ENCODE measurements around the gene KIAA0513.

DNA sequence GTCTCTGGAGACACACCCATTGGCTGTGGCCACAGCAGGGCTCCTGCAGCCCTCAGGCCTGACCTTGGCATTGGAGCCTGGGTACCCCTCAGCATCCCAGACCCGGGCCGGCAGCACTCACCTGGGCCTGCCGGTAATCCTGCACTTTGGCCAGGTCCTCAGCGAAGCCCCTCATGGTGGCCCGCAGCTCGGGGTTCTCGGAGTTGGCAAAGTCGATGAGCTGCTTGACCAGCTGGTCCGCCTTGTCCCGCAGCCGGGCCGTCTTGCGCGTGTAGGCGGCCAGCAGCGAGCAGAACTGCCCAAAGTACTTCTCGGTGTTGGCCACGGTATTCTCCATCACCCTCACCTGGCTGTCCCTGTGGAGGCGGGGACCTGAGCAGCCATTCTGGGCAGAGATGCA is 82.5 kb downstream of the KIAA0513 start:
- no peak for TF ChIP-seq SRF (IDR thresholded peaks at IDR 0.05; ENCODE audit: low read depth in 2 of 2, low read length in 2 of 2)
- TF ChIP-seq TARDBP (IDR thresholded peaks at IDR 0.05; ENCODE audit: borderline replicate concordance): no peak
- no peak for TF ChIP-seq HDAC2 (IDR thresholded peaks at IDR 0.05)
- no peak for TF ChIP-seq FOXK2 (IDR thresholded peaks at IDR 0.05)
- no peak for TF ChIP-seq POLR2AphosphoS5 (IDR thresholded peaks at IDR 0.05; ENCODE audit: low read length)
- TF ChIP-seq BRCA1 (IDR thresholded peaks at IDR 0.05; ENCODE audit: low read depth, low read length): no peak
- TF ChIP-seq, protein P1, sequence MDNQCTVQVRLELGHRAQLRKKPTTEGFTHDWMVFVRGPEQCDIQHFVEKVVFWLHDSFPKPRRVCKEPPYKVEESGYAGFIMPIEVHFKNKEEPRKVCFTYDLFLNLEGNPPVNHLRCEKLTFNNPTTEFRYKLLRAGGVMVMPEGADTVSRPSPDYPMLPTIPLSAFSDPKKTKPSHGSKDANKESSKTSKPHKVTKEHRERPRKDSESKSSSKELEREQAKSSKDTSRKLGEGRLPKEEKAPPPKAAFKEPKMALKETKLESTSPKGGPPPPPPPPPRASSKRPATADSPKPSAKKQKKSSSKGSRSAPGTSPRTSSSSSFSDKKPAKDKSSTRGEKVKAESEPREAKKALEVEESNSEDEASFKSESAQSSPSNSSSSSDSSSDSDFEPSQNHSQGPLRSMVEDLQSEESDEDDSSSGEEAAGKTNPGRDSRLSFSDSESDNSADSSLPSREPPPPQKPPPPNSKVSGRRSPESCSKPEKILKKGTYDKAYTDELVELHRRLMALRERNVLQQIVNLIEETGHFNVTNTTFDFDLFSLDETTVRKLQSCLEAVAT (IDR thresholded peaks at IDR 0.05): no peak
- TF ChIP-seq, protein P2, sequence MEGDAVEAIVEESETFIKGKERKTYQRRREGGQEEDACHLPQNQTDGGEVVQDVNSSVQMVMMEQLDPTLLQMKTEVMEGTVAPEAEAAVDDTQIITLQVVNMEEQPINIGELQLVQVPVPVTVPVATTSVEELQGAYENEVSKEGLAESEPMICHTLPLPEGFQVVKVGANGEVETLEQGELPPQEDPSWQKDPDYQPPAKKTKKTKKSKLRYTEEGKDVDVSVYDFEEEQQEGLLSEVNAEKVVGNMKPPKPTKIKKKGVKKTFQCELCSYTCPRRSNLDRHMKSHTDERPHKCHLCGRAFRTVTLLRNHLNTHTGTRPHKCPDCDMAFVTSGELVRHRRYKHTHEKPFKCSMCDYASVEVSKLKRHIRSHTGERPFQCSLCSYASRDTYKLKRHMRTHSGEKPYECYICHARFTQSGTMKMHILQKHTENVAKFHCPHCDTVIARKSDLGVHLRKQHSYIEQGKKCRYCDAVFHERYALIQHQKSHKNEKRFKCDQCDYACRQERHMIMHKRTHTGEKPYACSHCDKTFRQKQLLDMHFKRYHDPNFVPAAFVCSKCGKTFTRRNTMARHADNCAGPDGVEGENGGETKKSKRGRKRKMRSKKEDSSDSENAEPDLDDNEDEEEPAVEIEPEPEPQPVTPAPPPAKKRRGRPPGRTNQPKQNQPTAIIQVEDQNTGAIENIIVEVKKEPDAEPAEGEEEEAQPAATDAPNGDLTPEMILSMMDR (IDR thresholded peaks at IDR 0.05 in 2 of 3, conservative IDR thresholded peaks at IDR 0.05 in 1 of 3; ENCODE audit: control insufficient read depth in 2 of 3, extremely low read depth in 1 of 3, insufficient read depth in 1 of 3, low read depth in 3 of 3, low read length in 3 of 3): no peak

Measured in GM12878 (cell line).